Fibroblast of lung (primary cell): Measurements from ENCODE around the gene GRK4. TPM values are rescaled to one million over a fixed set of nuclear protein-coding genes. Genes with fewer than 3 reads are reported as not detected.
"Not testable (repeated sequence)": the region's sequence is repeated elsewhere in the genome, so short reads cannot be mapped to it uniquely, and the experiment has no call there.

Source experiments
- DNase-seq, 2 donors: peaks; one replicate each; pipeline versions ENCODE4 v3.0.0 to v3.0.0-alpha.2; 2010; ENCODE audit warnings: low read depth in 2 of 2
- H2AFZ ChIP-seq: 2 replicates; pipeline ENCODE4 v1.5.1; 2012; ENCODE audit warnings: low read length, control low read depth, inconsistent platforms
- H3K27ac ChIP-seq: 2 replicates; pipeline ENCODE4 v1.5.1; 2011; ENCODE audit warnings: low read length, control low read depth; ENCODE audit not compliant: insufficient read depth
- H3K27me3 ChIP-seq: 2 replicates; pipeline ENCODE4 v1.5.1; 2011; ENCODE audit warnings: mild to moderate bottlenecking, low read length; ENCODE audit not compliant: control insufficient read depth, insufficient read depth
- H3K36me3 ChIP-seq: 2 replicates; pipeline ENCODE4 v1.5.1; 2011; ENCODE audit warnings: low read length; ENCODE audit not compliant: control insufficient read depth, insufficient read depth
- H3K4me1 ChIP-seq: 2 replicates; pipeline ENCODE4 v1.5.1; 2011; ENCODE audit warnings: low read length; ENCODE audit not compliant: control insufficient read depth, insufficient read depth; ENCODE audit errors: extremely low read depth
- H3K4me2 ChIP-seq: 2 replicates; pipeline ENCODE4 v1.5.1; 2011; ENCODE audit warnings: low read length, control low read depth; ENCODE audit not compliant: insufficient read depth; ENCODE audit errors: extremely low read depth
- H3K4me3 ChIP-seq, 4 experiments: fragments of 200-600 bp in 1 of 4; sonication (generic) in 1 of 4; replicated peaks in 1 of 4; 2 replicates each; pipeline ENCODE4 v1.5.1; 2011 to 2016; ENCODE audit warnings: low read length in 4 of 4, low read depth in 3 of 4, mild to moderate bottlenecking in 3 of 4, control low read depth in 2 of 4, inconsistent platforms in 1 of 4, mixed read lengths in 1 of 4; ENCODE audit not compliant: insufficient read depth in 1 of 4; ENCODE audit errors: control extremely low read depth in 1 of 4
- H3K79me2 ChIP-seq: 2 replicates; pipeline ENCODE4 v1.5.1; 2012; ENCODE audit warnings: mild to moderate bottlenecking, low read length, inconsistent platforms; ENCODE audit not compliant: control insufficient read depth, insufficient read depth
- H3K9ac ChIP-seq: 2 replicates; pipeline ENCODE4 v1.5.1; 2011; ENCODE audit warnings: mild to moderate bottlenecking, low read length, control low read depth; ENCODE audit not compliant: insufficient read depth
- H3K9me3 ChIP-seq: 2 replicates; pipeline ENCODE4 v1.5.1; 2012; ENCODE audit warnings: low read depth, low read length; ENCODE audit not compliant: control insufficient read depth, insufficient read depth
- H4K20me1 ChIP-seq: 2 replicates; pipeline ENCODE4 v1.5.1; 2011; ENCODE audit warnings: low read length; ENCODE audit not compliant: control insufficient read depth, insufficient read depth; ENCODE audit errors: extremely low read depth
- CTCF ChIP-seq, 2 donors: IDR thresholded peaks in 1 of 2; conservative IDR thresholded peaks in 1 of 2; 1 replicate in 1 of 2; 2 replicates in 1 of 2; pipeline ENCODE4 v1.5.1; 2011 to 2012; ENCODE audit warnings: low read length in 2 of 2, control low read depth in 1 of 2, inconsistent platforms in 1 of 2, low read depth in 1 of 2, mild to moderate bottlenecking in 1 of 2
- EZH2 ChIP-seq: IDR thresholded peaks from 2 replicates; pipeline ENCODE4 v1.5.1; 2012; ENCODE audit warnings: low read length, control low read depth, mild to moderate bottlenecking; ENCODE audit errors: missing control alignments
- polyA plus RNA-seq, 2 donors: library from polyadenylated mRNA; depleted of rRNA in 1 of 2; stranded (reverse) in 1 of 2; unstranded in 1 of 2; fragments of >200 nt; gene quantifications; 2 replicates each; pipeline ENCODE4 v1.2.1, GENCODE V29; 2011 to 2012; ENCODE audit warnings: missing spikeins in 1 of 2
- total RNA-seq: library from RNA; depleted of rRNA; stranded (reverse); fragments of >200 nt; gene quantifications from 2 replicates; pipeline ENCODE4 v1.2.1, GENCODE V29; 2014

GRK4 gene
- total and polyA plus RNA-seq, 2 donors (not counting 1 experiment from before 2014, with no cell fraction given): 4.4 to 5.9 TPM

- H3K27ac ChIP-seq: no peak overlapping the region
- peak; percentile 69 to 78 for TF ChIP-seq CTCF (conservative IDR thresholded peaks at IDR 0.05 in 1 of 2, IDR thresholded peaks at IDR 0.05 in 1 of 2; ENCODE audit: low read depth in 1 of 2, low read length in 2 of 2)
- TF ChIP-seq EZH2: no peak
- peak; percentile 28 to 41 for DNase-seq
- no peak overlapping the region for H3K4me3 ChIP-seq
- no peak overlapping the region for H3K9ac ChIP-seq
- H3K27me3 ChIP-seq: peaks cover 2% of the 10 kb centered on the region
- no peaks in the 10 kb centered on the region for H3K9me3 ChIP-seq
- H3K4me2 ChIP-seq: no peak overlapping the region
- no peaks in the 10 kb centered on the region for H3K36me3 ChIP-seq
- H3K79me2 ChIP-seq: no peaks in the 10 kb centered on the region
- H4K20me1 ChIP-seq: no peaks in the 10 kb centered on the region
- H3K4me1 ChIP-seq: no peaks in the 10 kb centered on the region
- H2AFZ ChIP-seq: no peak overlapping the region
Measured at GRCh38 chr4:3047464-3048286, 84.3 kb downstream of the GRK4 start.

DNA sequence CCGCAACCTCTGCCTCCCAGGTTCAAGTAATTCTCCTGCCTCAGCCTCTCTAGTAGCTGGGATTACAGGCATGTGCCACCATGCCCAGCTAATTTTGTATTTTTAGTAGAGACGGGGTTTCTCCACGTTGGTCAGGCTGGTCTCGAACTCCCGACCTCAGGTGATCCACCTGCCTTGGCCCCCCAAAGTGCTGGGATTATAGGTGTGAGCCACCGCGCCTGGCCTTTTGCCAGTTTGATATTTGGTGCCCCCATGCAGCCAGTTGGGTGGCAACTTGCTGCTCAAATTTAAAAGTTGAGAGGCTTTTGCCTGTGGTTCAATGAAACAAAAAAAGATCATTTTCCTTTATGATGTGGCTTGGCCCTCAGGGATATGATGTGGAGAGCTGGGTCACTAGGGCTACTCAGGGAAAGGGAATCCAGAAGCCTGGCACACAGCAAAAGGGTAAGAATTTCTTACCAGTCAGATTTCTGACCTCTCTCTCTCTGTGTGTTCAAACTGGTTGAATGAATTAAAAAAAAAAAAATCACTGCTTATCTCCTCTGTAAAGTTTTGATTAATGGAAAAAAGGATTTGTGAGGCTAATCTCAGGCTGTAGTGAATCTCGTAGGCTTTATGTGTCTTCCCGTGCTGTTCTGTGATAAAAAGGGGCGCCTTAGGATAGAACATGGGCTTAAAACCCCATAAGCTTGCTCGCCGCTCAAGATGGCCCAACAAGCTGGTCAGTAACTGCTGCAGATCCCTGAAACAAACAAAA lies 87.9 kb downstream of the GRK4 start:
- H3K4me1 ChIP-seq, H3K9me3 ChIP-seq, H3K36me3 ChIP-seq, H3K4me2 ChIP-seq, H3K27ac ChIP-seq, H3K27me3 ChIP-seq, H3K9ac ChIP-seq, H4K20me1 ChIP-seq, H3K79me2 ChIP-seq, DNase-seq, H2AFZ ChIP-seq, H3K4me3 ChIP-seq: not testable (repeated sequence)

GRCh38 chr4:3054169-3054759 lies 90.9 kb downstream of the GRK4 start:
- H3K4me3 ChIP-seq: no peak overlapping the region
- TF ChIP-seq EZH2 (no peak), CTCF (conservative IDR thresholded peaks at IDR 0.05 in 1 of 2, IDR thresholded peaks at IDR 0.05 in 1 of 2; ENCODE audit: low read depth in 1 of 2, low read length in 2 of 2) (no peak)

More at GRCh38 chr4:3054169-3054759, 90.9 kb downstream of the GRK4 start:
- no peaks in the 10 kb centered on the region for H3K4me1 ChIP-seq
- H3K27me3 ChIP-seq: peaks cover 4% of the 10 kb centered on the region
- H3K9ac ChIP-seq: no peak overlapping the region
- H3K4me2 ChIP-seq: no peak overlapping the region
- no peak overlapping the region for H2AFZ ChIP-seq
- no peaks in the 10 kb centered on the region for H3K36me3 ChIP-seq
- no peaks in the 10 kb centered on the region for H3K9me3 ChIP-seq
- no peak for DNase-seq
- no peaks in the 10 kb centered on the region for H4K20me1 ChIP-seq
- H3K27ac ChIP-seq: no peak overlapping the region
- no peaks in the 10 kb centered on the region for H3K79me2 ChIP-seq
